GM19025 (cell line): ENCODE data around the gene CDA.

ENCODE experiments used
- ATAC-seq: cut with Tn5 transposase; IDR thresholded peaks from one replicate; pipeline ENCODE4 v1.9.1; 2021; ENCODE audit warnings: mild to moderate bottlenecking, low read depth, moderate library complexity; ENCODE audit not compliant: unreplicated experiment

The CDA gene

DNA sequence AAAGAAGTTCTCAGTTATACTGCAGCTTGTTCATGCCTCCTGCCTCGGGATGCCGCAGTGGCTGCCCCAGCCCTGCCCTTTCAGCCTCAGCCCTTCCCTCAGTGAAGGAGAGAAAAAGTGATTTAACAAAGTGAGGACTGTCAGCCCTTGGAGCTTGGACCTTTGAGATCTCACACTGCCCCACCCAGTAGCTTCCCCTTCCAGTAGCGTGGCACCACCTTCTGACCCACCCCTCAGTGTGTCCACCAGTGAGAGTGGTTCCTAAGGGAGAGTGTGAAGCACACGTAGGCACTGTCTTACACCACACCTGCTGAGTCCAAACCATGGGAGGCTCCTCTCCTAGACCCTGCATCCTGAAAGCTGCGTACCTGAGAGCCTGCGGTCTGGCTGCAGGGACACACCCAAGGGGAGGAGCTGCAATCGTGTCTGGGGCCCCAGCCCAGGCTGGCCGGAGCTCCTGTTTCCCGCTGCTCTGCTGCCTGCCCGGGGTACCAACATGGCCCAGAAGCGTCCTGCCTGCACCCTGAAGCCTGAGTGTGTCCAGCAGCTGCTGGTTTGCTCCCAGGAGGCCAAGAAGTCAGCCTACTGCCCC, at the start of gene CDA:
TSS of gene CDA (plus strand) at position 464 of the 592 bp plus-strand sequence. CDS start at position 497, 33 bp downstream.
- no peak for ATAC-seq

DNA sequence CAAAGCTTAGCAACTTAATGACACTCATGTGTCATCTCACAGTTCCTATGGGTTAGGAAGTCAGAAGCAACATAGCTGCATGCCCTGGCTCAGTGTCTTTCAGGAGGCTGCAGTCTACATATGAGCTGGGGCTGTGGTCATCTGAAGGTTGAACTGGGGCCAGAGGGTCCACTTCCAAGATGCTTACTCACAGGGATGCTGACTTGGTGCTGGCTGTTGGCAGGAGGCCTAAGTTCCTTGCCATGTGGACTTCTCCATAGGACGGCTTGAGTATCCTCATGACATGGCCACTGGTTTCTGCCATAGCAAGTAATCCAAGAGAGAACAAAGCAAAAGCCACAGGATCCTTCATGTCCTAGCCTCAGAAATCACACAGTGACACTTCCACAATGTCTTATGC, 48.6 kb upstream of the CDA start:
- ATAC-seq = no peak

DNA sequence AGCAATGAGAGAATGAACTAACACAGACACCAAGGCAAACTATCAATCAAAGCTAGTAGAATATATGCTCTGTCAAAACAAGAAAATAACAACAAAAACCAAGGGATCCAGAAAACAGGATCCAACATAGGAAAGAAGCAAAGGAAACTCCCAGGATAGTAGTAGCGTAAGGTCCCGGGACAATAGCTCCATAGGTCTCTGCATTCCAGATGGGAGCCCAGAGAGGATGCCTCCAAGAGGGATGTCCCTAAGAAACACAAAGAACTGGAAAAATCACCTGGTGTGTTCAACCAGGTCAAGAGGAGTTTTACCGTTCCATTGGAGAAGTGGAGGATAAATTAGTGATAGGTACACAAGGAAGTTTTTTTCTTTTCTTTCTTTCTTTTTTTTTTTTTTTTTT, 42.3 kb upstream of the CDA start:
- no peak for ATAC-seq

DNA sequence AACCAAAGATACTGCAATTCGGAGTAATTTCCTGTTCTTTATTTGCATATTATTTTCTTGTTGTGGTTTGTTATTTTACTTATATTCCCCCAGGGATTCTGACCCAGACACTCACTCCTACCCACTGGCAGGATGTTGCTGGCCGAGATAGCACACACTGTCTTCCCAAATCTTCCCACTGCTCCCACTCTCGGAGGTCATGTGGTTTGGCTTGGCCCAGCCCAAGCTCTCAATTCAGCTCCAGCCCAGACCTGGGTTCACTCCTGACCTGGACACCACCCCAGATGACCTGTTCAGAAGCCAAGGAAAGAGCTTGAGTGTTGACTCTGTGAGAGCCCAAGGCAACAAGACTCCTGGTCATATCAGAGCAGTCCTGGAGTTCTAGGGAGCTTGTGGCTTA, 37.7 kb upstream of the CDA start:
- no peak for ATAC-seq

DNA sequence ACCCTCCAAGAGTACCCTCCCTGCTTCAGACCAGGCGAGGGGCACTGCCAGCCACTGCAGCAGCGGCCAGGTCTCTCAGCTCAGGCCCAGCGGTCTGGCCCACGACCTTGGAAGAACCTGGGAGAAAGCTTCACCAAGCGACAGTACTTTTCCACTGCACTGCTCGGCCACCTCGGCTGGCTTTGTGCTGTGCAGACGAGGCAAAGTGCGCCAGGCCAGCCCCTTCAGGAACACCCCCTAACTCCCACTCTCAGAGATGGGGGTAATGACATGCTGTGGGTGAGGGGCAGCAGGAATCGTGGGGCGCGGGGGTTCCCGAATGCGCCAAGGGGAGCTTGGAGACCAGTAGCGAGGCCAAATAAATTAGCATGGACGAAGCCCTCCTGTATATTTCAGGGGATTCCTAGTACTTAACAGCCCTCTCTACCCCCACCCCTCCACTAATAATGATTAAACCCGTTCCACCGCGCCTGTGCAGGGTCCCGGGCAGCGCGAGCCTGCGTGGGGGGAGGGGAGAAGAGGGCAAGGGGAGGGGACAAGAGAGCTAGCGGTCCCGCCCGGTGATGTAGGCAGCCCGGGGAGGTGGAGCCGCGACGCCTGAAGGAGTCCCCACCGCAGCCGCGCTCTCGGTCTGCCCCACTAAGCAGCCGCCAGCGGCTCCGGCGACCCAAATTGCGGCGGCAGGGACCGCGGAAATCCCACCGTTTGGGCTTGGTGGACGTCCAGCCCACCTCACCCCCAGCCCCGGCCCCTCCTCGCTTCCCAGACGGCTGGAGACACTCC, 36.8 kb upstream of the CDA start, which contains the start of gene FAM43B:
TSS of gene FAM43B (plus strand) at position 629 of the 783 bp plus-strand sequence. CDS start 401 bp downstream, outside the sequence.
- no peak for ATAC-seq

DNA sequence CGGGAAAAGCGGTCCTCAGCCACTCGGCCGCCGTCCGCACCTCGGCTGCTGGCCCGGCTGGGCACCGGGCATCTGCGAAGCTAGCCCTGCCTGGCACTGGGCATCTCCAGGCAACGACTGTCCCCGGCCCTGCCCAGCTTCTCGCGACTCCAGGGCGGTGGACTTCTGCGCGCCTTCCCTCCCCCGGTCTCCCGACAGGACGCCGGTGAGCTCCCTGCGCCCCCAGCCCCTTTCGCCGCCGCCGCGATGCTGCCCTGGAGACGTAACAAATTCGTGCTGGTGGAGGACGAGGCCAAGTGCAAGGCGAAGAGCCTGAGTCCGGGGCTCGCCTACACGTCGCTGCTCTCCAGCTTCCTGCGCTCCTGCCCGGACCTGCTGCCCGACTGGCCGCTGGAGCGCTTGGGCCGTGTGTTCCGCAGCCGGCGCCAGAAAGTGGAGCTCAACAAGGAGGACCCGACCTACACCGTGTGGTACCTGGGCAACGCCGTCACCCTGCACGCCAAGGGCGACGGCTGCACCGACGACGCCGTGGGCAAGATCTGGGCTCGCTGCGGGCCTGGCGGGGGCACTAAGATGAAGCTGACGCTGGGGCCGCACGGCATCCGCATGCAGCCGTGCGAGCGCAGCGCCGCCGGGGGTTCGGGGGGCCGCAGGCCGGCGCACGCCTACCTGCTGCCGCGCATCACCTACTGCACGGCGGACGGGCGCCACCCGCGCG, 36.0 kb upstream of the CDA start:
- no peak for ATAC-seq

DNA sequence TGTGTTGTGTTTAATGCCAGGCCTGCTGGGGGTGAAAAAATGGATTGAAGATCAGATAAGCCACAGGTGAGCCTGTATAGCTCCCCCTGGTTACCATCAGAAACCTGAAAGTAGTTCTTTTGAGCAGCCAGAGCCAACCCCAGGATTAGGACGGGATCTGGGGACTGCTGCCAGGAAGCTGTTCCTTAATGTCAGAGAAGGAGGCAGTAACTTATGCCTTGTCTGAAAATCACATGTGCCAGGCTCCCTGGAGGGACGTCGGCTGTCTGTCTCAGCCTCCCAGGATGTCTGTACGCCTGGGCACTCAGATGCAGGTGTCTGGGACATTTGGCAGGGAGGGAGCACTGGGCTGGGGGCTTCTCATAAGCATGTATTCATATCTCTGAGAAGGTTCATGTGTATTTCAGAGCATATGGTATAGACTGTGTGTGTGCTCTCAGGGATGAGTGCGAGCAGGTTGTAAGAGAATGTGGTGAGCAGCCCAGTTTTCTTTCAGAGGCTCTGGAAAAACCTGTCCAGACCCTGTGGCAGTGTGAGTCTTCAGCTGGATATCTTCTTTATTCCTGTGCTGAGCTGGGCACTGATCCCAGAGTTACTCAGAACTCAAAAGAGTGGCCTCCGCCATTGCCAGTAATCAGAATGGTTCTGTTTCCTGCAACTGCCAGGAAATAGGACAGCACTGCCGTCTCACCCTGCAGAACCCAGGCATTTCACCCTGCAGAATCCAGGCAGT, 33.7 kb upstream of the CDA start:
- ATAC-seq = no peak

DNA sequence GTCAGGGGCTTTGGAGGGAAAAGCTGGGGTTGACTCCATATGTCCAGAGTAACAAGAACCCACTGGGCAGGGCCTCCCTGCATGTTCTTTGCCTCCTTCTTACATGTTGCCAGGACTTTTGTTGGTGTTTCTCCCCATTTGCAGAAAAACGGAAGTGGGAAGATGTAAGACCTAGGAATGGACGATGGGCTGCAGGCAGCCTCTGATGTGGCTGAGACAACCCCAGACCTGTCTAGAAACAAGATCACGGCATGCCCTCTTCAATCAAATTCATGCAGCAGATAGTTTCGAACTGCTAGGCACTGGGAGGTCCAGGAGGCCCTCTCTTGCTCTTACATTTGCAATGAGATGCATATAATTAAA, 33.2 kb upstream of the CDA start:
- ATAC-seq = no peak

DNA sequence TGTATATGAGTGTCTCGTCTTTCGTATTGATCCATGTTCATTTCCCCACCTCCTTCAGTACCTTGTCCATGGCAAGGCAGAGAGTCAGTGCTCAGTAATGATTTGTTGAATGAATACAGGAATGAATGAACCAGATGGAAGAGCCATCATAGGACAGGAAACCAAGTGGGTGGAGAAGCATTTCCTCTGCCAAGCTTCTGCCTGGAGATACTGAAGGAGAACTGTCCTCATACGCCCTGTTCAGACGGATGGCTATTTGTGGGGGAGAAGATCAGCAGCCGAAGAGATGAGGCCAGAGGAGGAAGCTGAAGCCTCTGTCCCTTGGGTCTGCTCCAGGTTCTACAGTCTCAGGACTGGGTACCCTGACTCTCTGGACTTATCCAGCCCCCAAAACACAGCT, 30.7 kb upstream of the CDA start:
- no peak for ATAC-seq

DNA sequence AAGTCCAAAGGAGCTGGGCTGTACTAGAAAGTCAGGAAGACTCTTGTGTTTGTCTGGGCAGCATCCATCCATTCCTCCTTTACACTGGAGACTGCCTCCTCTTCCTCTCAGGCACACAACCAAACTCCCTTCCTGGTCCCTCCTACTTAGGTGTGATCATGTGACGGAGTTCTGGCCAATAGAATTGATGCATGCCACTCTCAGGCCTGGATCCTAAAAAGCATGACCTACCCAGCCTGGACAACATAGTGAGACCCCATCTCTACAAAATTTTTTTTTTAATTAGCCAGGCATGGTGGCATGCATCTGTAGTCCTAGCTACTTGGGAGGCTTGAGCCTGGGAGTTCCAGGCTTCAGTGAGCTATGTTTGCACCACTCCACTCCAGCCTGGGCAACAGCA, 27.9 kb upstream of the CDA start:
- ATAC-seq = no peak

DNA sequence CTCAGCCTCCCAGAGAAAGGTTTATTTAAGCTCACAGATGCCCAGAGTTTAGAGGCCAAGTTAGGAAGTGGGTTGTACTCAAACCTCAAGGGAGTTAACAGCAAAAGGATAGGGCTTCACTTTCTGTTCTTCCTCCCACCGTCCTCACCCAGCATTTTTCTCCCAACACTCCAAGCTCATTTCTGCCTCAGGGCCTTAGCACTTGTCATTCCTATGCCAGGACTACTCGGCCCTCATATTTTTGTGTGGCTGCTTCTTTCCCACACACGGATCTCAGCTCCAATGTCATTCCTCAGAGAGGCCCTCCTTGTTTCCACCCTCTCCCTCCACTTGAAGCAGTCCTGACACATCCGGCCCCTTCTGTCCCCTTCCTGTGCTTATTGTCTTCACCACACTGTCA, 23.7 kb upstream of the CDA start:
- no peak for ATAC-seq

DNA sequence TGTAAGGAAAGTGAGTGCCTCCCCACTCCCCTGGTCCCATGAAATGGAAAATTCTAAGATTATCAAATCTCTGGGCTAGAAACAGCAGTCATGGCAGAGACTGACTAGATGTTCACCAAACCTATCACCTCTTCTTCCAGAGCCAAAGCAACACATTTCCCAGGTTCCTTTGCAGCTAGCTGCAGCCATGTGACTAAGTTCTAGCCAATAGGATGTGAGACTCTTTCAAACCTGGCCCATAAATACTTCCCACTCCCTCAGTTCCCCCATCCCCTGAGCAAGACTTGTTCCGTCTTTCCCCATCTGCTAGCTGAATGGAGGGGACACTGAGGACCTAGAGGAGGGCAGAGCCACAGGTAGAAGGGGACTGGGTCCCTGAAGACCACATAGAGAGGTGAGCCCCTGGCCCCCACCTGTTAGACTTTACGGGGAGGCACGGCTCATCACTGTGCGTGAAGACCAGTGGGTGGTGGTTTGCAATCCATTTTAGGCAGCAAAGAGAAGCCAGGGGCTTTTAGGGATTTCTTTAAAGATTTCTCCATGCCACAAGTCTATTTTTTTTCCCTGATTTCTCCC, 19.3 kb upstream of the CDA start:
- ATAC-seq = no peak

DNA sequence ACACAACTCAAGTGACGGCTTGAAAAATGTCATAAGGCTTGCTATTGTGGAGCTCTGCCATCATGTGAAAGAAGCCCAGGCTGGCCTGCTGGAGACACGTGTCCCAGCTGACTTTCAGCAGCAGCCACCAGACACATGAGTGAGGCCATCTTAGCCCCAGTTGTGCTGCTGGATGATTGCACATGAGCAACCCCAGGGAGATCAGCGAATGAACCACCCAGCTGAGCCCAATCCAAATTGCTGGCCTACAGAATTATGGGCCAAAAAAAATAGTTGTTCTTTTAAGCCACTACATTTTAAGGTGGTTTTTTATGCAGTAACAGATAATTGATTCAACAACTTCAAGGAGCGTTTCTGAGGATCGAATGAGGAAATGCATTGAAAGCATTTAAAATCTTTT, 17.5 kb upstream of the CDA start:
- ATAC-seq = no peak

DNA sequence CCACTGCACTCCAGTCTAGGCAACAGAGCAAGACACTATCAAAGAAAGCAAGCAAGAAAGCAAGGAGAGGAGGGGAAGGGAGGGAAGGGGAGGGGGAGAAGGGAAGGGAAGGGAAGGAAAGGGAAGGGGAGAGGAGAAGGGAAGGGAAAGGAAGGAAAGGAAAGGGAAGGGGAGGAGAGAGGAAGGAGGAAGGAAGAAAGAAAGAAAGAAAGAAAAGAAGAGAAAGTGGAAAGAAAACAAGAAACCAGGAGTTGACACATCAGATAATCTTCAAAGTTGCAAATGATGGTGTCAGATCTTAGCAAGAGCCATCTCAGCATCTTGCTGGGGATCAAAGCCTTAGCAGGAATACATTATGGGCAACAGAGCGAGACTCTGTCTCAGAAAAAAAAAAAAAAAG, 14.9 kb upstream of the CDA start:
- no peak for ATAC-seq

DNA sequence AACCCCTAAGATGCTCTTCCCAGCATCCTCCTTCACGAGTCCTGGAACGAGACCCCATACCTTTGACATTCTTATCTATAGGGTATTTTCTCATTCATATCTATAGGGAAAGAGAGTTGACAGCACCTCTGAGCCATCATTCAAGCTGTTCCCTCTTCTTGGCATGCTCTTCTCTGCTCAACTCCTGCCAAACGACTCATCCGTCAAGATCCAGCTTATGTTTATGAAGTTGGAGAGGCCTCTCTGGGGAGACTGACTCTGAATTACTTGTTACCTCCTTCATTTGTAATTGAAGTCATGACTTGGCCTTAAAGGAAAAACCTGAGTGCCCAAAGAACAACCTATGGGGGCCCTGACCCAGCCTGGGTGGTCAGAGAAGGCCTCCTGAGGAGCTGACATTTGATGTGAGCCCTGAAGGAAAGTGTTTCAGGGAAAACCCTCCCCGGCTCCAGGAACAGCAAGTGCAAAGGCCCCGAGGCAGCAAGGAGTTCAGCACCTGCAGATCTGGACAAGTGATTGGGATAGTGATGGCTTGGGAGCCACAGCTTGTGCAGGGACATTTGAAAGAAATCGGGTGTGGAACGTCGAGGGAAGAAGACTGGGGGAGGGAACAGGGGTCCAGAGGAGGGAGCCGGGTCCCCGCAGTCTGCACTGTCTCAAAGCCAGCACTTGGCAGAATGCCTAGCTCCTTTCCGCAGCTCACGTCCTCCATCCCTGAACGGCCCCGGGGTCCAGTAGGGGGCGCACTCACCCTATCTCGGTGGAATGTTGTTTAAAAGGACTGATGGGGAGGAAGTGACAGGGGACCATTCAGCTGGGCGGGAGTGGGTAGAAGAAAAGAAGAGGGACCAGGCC, 14.0 kb upstream of the CDA start:
- no peak for ATAC-seq

DNA sequence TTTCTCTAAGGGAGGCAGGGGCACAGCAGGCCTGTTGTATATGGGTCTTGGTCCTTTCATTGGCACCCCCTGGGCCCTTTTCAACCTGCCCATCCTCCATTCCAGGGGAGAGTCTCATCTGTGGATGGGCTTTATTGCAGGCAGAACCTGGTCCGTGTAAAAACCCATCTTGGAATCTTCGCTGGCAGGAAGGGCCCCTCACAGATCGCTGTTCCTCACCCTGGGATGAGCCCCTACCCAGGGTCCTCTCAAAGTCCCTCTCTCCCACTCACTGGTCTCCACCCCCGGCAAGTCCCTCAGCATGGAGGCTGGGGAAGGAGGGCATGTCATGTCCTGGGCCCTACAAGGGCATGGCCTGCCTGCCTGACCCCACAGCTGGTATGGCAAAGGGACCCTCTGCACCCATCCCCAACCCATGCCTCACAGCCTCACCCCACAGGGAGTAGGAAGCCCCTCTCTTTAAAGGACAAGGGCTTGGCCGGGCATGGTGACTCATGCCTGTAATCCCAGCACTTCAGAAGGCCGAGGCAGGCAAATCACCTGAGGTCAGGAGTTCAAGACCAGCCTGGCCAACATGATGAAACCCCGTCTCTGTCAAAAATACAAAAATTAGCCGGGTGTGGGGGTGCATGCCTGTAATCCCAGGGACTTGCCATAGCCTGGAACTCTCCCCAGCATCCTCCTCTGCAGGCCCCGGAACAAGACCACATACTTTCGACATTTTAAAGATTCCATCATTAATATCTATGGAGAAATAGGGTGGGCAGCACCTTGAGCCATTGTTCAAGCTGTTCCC, 13.2 kb upstream of the CDA start:
- no peak for ATAC-seq

DNA sequence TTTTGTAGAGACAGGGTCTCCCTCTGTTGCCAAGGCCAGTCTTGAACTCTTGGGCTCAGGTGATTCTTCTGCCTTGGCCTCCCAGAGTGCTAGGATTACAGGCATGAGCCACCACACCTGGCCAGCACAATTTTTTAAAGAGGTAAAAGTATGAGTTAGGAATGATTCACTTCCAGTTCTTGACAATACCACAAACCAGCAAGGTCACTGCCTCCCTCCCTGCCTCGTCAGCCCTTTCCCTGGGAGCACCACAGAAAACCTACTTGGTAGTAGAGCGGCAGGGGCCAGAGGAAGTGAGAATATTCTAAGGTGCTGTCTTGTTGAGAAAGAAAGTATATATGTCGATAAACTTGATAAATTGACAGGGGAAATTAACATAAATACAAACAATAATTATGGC, 10.8 kb upstream of the CDA start:
- ATAC-seq = no peak

DNA sequence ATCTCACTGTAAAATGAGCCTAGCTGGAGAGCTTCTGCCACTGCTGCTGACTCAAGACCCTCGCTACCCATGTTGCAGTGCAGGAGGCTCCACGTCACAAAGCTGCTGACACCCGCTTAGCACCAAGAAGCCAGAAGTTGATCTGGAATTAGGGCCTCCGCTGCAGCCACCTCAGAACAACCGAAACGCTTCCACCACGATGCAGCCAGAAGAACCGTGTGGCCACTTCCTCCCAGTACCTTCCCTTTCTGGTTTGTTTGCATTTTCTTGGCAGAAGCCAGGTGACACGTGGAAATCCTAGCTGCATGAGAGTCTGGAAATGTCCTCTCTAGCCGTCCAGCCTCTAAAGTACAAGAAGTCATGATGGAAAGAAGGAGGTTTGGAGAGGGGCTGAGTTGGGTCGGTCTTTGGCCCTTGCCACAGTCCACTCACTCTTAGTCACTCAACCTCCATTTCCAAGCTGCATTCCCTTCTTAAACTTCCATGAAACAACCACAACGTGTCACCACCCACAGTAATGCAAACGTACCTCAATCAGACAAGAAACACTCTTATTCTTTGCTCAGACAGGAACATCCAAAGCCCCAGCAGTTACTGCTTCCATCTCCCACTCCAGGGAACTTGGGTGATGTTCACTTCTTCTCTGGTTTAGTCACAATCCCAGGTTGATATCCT, 10.0 kb upstream of the CDA start:
- ATAC-seq = no peak
